DND-41 (cell line): ENCODE measurements around the gene MEG3.

Experiments
- EZH2 ChIP-seq: IDR thresholded peaks from 3 replicates; pipeline ENCODE4 v1.6.1; 2012; ENCODE audit warnings: borderline replicate concordance, low read depth, mild to moderate bottlenecking, moderate library complexity, low read length, inconsistent platforms; ENCODE audit not compliant: severe bottlenecking
- TF ChIP-seq, protein P1 (sequence below): IDR thresholded peaks from 2 replicates; pipeline ENCODE4 v1.5.1; 2012; ENCODE audit warnings: borderline replicate concordance, low read length, moderate library complexity, mild to moderate bottlenecking; ENCODE audit not compliant: poor library complexity, severe bottlenecking; ENCODE audit errors: extremely low read depth

DNA sequence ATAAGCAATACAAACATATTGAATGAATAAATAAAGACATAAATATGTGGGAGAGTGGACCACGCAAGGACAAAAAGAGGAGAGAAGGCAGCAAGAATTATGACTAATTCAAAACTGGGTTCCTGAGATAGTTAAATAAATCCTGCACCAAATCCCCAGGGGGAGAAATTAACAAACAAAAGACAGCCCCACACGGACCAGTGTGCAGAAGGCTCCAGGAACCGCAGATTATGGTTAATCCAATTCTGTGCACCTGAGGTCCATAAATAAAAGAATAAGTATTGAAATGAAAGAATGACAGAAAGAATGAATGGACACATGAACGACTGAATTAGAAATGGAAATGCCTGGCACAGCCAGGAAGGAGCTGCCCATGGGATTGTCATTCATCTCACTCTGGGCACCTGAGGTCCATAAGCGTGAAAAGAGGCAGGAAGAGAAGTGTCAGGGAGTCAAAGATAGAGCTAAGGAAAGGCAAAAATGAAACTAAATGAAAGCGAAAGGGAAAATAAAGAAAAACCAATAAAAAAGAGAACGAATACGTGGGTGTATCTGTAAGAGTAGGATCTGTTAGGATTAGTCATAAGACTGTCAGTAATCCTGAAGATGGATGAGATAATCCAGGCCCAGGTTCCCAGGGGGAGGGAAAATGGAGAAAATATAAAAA is 23.3 kb downstream of the MEG3 start:
- TF ChIP-seq, protein P1, sequence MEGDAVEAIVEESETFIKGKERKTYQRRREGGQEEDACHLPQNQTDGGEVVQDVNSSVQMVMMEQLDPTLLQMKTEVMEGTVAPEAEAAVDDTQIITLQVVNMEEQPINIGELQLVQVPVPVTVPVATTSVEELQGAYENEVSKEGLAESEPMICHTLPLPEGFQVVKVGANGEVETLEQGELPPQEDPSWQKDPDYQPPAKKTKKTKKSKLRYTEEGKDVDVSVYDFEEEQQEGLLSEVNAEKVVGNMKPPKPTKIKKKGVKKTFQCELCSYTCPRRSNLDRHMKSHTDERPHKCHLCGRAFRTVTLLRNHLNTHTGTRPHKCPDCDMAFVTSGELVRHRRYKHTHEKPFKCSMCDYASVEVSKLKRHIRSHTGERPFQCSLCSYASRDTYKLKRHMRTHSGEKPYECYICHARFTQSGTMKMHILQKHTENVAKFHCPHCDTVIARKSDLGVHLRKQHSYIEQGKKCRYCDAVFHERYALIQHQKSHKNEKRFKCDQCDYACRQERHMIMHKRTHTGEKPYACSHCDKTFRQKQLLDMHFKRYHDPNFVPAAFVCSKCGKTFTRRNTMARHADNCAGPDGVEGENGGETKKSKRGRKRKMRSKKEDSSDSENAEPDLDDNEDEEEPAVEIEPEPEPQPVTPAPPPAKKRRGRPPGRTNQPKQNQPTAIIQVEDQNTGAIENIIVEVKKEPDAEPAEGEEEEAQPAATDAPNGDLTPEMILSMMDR = no peak
- TF ChIP-seq EZH2 = no peak
